ENCODE results near the gene MVD. TPM values are rescaled to one million over a fixed set of nuclear protein-coding genes. Genes with fewer than 3 reads are reported as not detected.

Gene MVD
- total RNA-seq, 1 experiment from 2014 or later, result 119 TPM

DNA sequence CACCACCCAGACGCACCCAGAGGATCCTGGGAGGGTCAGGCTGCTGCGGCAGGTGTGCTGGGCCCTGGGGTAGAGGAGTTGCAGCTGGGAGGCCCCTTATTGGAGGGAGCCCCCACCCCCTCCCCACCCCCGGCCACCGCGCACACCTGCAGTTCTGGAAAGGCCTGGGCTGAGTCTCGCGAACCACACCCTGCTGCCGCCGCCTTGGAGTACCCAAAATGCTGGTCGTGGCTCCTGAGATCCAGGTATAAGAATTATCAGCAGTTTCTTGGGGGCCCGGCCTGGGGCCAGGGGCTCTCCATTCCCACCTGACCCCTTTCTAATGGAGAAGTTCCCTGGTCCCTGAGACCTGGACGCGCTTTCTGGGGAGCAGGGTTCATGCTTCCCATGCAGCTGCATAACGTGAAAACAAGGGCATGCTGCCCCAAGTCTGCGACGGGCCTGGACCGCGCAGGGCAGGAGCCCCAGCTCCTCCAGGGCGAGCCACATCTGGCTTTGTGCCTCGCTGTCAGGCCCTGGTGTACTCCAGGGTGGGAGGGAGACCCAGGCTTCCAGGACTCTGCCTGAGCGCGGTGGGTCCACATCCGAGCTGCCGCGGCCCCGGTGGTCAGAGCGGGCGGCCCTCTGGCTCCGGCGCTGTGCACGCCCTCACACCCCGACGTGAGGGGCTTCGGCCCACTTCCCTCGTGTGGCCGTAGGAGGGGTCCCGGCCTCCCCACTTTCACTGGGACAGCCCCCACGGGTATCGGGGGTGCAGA, 30.7 kb upstream of the MVD start:
- POLR2A ChIA-PET, result no interaction called here
- intact Hi-C loops (cut with micrococcal nuclease), result no loop called here
- CTCF ChIA-PET, result interaction anchor here (1.0 kb wide), 1 partner anchor 44 kb away, joined by 3 read pairs; no protein-coding TSS in a partner anchor
- no peak overlapping the region for H2AFZ ChIP-seq (ENCODE audit: low read depth, low read length, poor library complexity, severe bottlenecking)
- H4K20me1 ChIP-seq (ENCODE audit: insufficient read depth), result no peaks in the 10 kb centered on the region
- no peaks in the 10 kb centered on the region; a peak in 1 of 4 replicates for H3K4me1 ChIP-seq (ENCODE audit: control insufficient read depth in 1 of 2, insufficient read depth in 2 of 2, low read length in 2 of 2)
- DNase-seq (ENCODE audit: low read depth, low spot score), result no peak
- RAD21 ChIA-PET (ENCODE audit: low non-redundant PET in 1 of 2, low total read pairs in 2 of 2, uncharacterized antibody in 2 of 2, unreplicated experiment in 2 of 2), result no interaction called here
- no peak overlapping the region for H3K27ac ChIP-seq (ENCODE audit: low read depth, low read length)
- no peaks in the 10 kb centered on the region for H3K9me3 ChIP-seq (ENCODE audit: control insufficient read depth in 1 of 2, insufficient read depth in 1 of 2, low read depth in 1 of 2, low read length in 2 of 2)
- ATAC-seq, result no peak
- no peaks in the 10 kb centered on the region for H3K9me2 ChIP-seq (ENCODE audit: insufficient read depth)
- no peaks in the 10 kb centered on the region for H3K27me3 ChIP-seq (ENCODE audit: insufficient read depth, low read length)
- no peak overlapping the region for H3K4me2 ChIP-seq (ENCODE audit: low read length)
- no TSS peak for BruUV-seq (replicated peaks)
- H3K79me2 ChIP-seq (ENCODE audit: insufficient read depth, low read length), result no peaks in the 10 kb centered on the region
- no peak overlapping the region for H3K9ac ChIP-seq (ENCODE audit: low read length)
- H3K36me3 ChIP-seq (ENCODE audit: control insufficient read depth in 1 of 2, insufficient read depth in 2 of 2, low read length in 2 of 2), result no peaks in the 10 kb centered on the region
- no peak overlapping the region for H3K4me3 ChIP-seq (replicated peaks in 1 of 2; ENCODE audit: low read depth in 1 of 2, low read length in 2 of 2)
- TF ChIP-seq EGR1 (IDR thresholded peaks at IDR 0.05; ENCODE audit: low read depth) (no peak), CEBPB (IDR thresholded peaks at IDR 0.05; ENCODE audit: low read depth) (no peak), FOSL1 (IDR thresholded peaks at IDR 0.05; ENCODE audit: low read depth) (no peak), ELF1 (IDR thresholded peaks at IDR 0.05; ENCODE audit: borderline replicate concordance, low read depth) (no peak), TCF7L2 (IDR thresholded peaks at IDR 0.05; ENCODE audit: borderline replicate concordance, extremely low read depth, insufficient read depth, insufficient read length) (no peak), SP1 (IDR thresholded peaks at IDR 0.05; ENCODE audit: low read depth) (no peak), EZH2phosphoT487 (IDR thresholded peaks at IDR 0.05; ENCODE audit: borderline replicate concordance) (no peak), JUND (IDR thresholded peaks at IDR 0.05) (no peak)
- TF ChIP-seq, protein P1, sequence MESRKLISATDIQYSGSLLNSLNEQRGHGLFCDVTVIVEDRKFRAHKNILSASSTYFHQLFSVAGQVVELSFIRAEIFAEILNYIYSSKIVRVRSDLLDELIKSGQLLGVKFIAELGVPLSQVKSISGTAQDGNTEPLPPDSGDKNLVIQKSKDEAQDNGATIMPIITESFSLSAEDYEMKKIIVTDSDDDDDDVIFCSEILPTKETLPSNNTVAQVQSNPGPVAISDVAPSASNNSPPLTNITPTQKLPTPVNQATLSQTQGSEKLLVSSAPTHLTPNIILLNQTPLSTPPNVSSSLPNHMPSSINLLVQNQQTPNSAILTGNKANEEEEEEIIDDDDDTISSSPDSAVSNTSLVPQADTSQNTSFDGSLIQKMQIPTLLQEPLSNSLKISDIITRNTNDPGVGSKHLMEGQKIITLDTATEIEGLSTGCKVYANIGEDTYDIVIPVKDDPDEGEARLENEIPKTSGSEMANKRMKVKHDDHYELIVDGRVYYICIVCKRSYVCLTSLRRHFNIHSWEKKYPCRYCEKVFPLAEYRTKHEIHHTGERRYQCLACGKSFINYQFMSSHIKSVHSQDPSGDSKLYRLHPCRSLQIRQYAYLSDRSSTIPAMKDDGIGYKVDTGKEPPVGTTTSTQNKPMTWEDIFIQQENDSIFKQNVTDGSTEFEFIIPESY (IDR thresholded peaks at IDR 0.05; ENCODE audit: extremely low read depth, insufficient replicate concordance, low read length), result no peak
